Stimulated activated CD8-positive, alpha-beta memory T cell treated with anti-CD3 and anti-CD28 coated beads, Interleukin-12 subunit alpha, Interleukin-12 subunit beta, amount 100 ng/mL, for 24 hours (primary cell): ENCODE results near the gene PTOV1.

ENCODE experiments used
- DNase-seq: peaks from one replicate; pipeline ENCODE4 v3.0.0-alpha.2; 2020; ENCODE audit errors: extremely low read depth

Gene PTOV1

DNA sequence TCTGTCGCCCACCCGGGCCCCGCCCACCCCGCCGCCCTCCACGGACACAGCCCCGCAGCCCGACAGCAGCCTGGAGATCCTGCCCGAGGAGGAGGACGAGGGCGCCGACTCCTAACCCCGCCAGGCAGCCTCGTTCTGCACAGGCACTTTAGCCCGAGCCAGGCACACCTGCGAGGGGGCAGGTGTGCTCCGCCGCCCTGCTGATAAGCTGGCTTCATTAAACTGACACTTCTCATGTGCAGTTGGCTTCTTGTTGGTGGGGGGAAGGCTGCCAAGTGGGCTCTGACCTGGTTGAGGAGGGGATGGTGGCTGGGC is 37.5 kb downstream of the PTOV1 start:
- no peak for DNase-seq

DNA sequence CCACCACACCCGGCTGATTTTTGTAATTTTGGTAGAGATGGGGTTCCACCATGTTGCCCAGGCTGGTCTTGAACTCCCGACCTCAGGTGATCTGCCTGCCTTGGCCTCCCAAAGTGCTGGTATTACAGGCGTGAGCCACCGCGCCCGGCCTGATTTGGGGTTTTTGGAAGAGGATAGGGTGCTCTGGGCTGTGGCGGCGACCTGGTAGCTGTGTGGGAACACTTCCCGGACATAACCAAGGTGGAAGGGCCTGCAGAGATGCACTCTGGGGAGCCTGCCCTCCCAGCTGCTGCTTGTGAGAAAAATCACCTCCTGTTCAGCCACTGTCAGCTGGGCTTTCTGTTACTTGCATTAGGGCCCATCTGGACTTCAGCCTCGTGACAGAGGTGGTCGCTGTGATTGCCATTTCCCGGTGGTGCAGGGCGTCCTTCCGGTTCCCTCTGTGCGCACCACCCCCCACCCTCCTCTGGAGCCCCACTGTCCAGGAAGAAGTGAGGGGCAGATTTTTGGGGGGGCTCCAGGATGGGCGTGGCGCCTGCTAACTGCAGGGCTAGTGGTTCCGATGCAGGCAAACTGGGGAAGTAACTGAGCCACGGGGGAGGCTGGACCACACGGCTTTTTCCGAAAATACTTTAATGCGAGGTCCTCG is 38.2 kb downstream of the PTOV1 start:
- DNase-seq: no peak

- peak; percentile 25 for DNase-seq
Measured at GRCh38 chr19:49889687-49890348, 38.9 kb downstream of the PTOV1 start.

DNA sequence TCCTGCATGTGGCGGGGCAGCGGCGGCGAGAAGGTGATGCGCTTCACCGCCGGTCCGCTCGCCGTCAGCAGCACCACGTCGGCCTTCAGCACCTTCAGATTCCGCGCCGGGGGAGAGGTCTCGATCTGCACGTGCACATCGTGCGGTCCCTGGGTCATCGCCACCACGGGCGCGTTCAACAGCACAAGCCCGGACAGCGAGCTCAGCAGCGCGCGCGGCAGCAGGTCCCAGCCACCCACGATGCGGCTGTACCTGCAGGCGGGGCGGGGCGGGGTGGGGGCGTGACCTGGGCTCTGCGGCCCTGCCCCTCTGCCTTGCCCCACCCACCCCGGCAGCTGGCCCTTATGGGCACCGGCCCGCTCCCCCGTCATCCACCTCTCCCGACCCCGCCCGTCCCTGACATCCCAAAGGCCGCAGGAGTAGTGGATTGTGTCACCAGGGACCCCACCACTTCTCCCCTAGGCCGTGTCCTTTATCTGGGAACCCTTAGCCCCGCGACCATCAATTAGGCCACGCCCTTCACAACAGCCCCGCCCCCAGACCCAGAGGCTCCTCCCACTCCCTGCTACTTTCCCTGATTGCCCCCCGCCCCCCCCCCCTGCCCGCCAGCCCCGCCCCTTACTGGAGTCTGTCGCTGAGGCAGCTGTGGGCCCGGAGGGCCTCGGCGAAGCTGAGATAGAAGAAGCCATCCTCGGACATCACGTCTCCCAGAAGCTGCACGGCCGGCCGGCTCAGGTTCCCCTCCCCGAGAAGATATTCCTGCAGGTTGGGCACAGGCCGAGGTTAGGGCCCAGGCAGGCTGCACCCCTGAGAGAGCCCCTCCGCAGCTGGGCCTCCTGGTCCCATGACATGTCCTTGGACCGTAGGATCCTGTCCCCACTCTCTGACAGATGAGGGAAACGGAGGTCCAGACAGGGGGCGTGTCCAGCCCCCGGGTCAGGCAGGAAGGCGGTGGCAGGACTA is 39.7 kb downstream of the PTOV1 start:
- peak; percentile 42 for DNase-seq

GRCh38 chr19:49891393-49891792 is 40.4 kb downstream of the PTOV1 start:
- no peak for DNase-seq

GRCh38 chr19:49892716-49893115 is 41.8 kb downstream of the PTOV1 start:
- DNase-seq: no peak

DNA sequence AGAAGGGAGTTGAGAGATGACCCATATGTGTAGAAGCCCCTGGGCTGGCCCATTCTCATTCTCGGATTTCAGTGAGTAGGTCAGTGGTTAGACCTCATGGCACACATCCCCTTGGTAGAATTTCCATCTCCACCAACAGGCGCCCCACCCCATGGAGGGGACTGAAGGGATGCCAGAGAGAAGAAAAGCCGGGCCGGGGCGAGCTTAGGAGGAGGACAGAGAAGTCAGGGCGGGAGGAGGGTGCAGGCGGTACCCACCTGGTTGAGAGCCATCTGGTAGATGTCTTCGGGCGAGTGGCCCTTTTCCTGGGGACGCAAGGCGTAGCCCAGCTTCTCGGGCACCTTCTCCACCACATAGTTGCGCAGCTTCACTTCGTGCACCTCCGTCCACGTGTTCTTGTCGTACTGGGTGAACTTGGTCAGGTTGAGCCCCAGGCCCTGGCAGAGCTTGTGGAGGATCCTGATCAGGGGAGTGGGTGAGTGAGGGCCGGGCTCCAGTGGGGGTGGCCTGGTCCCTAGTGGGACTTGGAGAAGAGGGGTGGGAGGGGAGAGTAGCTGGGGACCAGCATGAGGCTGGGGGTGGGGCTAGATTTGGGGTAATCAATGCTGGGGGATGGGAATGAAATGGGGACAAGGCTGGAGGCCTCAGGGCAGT is 43.2 kb downstream of the PTOV1 start:
- no peak for DNase-seq

DNA sequence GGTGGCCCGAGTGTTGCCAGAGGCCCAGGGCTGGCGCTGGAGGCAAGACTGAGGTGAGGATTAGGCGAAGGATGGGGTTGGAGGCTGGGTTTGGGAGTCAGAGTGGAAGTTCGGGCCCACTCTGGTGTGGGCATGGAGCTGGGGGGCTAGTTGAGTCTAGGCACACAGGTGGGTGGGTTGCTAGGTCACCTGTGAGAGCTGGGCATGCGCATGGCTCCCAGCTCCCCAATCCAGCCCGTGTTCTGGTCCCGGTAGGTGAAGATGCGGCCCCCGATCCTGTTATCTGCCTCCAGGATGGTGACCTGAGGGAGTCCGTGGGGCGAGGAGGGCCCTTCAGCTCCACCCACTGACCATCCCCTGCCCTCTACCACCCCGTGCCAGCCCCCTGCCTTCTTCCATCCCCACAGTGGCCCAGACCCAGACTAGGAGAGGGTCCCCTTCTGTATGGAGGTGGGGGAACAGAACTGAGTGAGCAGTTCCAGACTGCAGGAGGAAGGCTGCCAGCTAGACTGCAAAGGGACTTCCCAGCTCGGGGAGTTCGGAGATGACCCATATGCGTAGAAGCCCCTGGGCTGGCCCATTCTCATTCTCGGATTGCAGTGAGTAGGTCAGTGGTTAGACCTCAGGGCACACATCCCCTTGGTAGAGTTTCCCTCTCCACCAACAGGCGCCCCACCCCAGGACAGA is 44.1 kb downstream of the PTOV1 start:
- DNase-seq: no peak

GRCh38 chr19:49895566-49896297 is 44.8 kb downstream of the PTOV1 start:
- DNase-seq: no peak

- peak; percentile 24 for DNase-seq
Measured at GRCh38 chr19:49896863-49897621, 46.1 kb downstream of the PTOV1 start, which contains the start of gene IL4I1. Gene IL4I1, minus strand, starts transcription at chr19:49896887. Its CDS starts 727 bp downstream, at chr19:49896160.

GRCh38 chr19:49904136-49904535 is 53.2 kb downstream of the PTOV1 start:
- no peak for DNase-seq

DNA sequence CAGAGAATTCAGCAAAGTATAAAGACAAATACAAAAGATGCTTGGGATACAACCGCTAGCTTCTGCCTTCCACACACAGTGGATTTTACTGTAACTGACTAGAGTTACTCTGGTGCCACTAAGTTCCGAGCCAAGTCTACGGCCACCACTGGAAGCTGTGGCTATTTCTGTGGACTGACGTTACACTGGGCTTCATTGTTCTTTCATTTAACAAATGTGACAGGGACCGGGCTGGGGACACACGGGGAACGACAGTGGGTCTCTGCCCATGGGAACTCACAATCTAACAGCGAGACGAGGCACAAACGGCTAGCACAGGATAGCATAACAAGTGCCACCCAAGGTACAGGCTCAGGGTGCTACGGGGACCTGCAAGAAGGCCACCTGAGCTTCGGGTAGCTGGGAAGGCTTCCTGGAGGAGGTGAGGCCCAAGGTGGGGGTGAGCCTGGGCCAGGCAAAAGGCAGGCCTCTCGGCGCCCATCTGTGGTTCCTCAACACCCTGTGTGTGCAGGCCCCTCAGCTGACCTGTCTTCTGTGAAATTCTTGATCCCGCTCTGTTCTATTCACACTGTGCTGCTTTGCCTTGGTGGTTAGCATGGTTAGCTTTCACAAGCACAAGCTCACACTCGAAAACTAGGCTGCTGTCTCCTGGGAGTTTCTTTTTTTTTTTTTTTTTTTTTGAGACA is 56.1 kb downstream of the PTOV1 start:
- DNase-seq: no peak

- DNase-seq: no peak
Measured at GRCh38 chr19:49907745-49908446, 56.9 kb downstream of the PTOV1 start.

DNA sequence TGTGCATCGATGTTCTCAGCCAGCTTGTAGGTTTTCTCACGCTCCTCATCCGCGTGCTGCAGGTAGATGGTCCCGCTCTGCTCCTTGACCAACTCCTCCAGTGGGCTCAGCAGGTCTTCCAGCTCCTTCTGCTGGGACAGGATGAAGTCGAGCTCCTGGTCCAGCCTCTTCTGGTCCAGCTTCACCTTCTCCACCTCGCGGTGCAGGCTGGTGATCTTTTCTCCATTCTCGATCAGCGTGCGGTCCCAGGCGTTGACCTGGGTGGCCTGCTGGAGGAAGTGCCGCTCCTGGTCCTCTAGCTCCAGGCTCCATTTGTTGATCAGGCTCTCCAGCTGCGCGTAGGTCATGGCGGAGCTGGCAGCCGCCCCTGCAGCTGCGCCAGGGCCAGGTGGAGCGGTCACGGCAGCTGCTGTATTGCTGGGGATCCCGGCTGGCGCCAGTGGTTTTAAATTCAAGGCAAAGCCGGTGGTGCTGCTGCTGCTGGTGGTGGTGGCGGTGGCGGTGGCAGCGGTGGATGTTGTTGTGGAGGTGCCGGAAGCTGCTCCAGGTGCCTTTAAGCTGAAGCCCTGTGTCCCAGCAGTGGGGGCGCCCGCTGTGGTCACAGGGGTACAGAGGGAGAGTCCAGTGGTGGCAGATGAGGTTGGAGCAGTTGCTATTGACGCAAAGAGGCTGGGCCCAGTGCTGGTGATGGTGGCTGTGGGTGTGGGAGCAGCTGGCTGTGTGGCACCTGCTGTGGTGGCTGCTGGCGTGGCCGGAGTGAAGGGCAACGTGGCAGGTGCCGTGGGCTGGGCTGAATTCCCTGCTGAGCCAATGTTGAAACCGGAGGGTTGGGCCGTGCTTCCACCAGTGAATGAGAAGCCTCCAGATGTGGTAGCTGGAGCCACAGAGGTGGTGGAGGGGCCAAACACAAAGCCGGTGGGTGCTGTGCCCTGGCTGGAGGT is 57.8 kb downstream of the PTOV1 start:
- DNase-seq: no peak

DNA sequence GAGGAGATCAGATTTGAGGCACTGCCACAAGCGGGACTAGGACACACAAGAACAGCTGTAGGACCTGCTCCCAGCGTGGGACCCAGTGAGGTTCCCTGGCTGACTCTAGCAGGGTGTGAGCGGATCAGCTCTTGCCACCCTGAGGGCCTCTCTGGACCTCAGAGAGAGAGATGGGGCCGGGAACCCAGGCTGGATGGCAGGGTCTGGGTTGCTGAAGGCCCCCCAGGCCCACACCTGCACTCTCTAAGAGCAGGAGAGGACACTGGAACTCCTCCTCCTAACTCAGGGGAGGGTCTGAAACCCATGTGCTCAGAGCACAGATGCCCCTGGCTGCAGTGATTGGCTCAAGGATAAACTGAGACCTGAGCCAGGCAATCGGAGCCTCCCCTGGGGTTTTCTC is 59.2 kb downstream of the PTOV1 start:
- DNase-seq: no peak
